ENCODE measurements around the gene SAG.
A peak's percentile ranks its signal among the peaks of the same experiment; 100 is the strongest.

Gene SAG

GRCh38 chr2:233307565-233307964, at the start of gene SAG:
TSS of gene SAG (plus strand) at chr2:233307816. CDS start at chr2:233309190, 1,374 bp downstream.
- DNase-seq (ENCODE audit: low spot score) = no peak

DNA sequence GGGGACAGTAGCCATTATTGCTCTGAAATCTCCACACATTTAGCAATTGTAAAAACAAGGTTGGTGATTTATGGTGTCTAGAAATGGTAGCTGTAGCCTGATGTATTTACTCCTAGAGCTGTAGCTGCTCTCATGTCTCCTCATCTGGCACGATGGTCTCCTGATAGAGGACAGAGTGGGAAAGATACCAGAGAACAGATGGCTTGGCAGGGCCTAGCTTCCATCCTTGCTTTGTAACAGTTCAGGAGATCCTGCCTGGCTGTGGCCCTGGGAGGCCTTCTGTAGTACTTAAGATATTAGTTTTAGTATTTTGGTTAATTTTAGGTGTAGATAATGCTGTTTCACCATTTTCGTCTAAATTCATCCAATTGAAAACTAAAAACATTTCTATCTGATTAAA, 49.4 kb upstream of the SAG start:
- DNase-seq (ENCODE audit: low spot score) = no peak

DNA sequence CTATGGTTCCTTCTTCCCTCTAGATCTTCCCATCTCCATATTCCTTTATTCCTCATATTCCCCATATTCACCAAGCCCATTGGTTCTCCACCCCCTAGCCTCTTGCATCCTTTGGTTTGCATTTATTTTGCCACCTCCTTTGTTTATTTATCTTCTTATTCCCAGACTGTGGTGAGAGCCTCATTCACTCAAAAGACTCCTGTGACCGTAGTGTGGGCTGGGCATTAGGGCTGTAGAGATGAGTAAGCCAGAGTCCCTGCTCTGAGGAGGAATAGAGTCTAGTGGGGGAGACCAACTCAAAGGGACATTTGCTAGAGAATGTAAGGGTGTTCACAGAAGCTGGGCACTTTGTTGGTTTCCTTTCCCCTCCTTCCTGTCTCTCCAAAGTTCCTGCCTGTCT, 47.9 kb upstream of the SAG start:
- no peak for DNase-seq (ENCODE audit: low spot score)

- no peak for DNase-seq (ENCODE audit: low spot score)
These were observed 47.0 kb upstream of the SAG start for GRCh38 chr2:233260661-233261060.

- no peak for DNase-seq (ENCODE audit: low spot score)
These were observed 45.6 kb upstream of the SAG start for GRCh38 chr2:233261819-233262555.

DNA sequence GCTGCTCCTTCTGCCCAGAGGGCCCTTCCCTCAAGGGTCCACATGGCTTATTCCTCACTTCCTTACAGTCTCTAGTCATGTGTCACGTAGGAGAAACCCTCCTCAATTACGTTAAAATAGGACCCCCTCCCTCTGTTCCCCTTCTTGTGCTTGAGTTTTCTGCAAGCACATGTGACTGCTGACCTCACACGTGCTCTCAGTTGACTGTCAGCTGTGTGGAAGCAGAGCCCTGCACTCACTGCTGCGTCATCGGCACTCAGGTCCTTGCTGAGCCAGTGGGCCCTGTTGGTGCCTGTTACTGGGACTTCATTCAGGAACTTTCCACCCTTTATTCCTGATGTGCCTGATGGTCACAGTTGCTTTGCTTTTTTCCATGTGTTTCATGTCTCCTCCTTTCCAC, 45.1 kb upstream of the SAG start:
- DNase-seq (ENCODE audit: low spot score) = no peak

- DNase-seq (ENCODE audit: low spot score) = no peak
These were observed 44.5 kb upstream of the SAG start for GRCh38 chr2:233263045-233263570.

DNA sequence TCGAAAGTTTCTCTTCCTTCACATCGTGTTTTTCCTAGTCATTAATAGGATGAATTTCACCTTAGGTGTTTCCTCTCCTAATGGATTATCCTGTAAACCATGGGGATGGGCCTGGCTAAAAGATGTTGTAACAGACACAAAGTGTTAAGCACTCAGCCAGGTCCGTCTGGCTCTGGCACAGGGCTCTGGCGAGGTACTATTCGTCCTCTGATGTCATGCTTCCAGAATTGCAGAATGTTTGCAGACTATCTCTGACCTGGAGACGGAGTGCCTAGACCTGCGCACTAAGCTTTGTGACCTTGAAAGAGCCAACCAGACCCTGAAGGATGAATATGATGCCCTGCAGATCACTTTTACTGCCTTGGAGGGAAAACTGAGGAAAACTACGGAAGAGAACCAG, 42.9 kb upstream of the SAG start:
- DNase-seq (ENCODE audit: low spot score) = no peak

DNA sequence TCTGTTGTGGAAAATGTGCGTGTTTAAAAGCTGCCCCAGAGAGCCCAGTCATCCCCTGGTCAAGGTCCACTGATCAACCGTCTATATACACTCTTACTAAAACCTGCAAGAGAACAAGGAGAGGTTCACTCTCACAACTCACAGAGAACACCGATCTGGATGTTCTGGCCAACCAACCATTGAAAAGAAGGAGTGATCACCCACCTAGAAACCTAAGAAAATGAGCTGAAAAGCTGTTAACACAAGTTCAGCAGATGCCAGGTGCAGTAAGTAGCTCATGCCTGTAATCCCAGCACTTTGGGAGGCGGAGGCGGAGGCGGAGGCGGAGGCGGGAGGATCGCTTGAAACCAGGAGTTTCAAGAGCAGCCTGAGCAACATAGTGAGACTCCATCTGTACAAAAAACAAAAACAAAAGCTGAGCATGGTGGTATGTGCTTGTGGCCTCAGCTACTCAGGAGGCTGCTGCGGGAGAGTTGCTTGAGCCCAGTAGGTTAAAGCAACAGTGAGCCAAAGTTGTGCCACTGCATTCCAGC, 41.7 kb upstream of the SAG start:
- DNase-seq (ENCODE audit: low spot score) = no peak

DNA sequence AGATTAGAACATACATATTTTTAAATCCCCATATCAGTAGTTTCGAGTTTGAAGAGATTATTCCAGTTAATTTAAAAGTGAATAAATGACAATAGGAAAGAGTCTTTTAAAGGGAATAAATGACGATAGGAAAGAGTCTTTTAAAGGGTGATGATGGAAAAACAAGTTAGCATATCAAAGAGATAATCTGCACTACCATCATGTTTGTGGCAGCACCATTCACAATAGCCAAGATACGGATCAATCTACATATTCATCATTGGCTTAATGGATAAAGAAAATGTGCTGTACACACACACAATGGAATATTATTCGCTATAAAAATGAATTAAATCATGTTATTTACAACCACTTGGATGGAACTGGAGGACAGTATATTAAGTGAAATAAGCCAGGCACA, 41.1 kb upstream of the SAG start:
- DNase-seq (ENCODE audit: low spot score) = no peak

- DNase-seq (ENCODE audit: low spot score) = peak; percentile 86
These were observed 39.9 kb upstream of the SAG start for GRCh38 chr2:233267516-233268245.

- peak; percentile 44 for DNase-seq (ENCODE audit: low spot score)
These were observed 37.2 kb upstream of the SAG start for GRCh38 chr2:233270366-233270765.

DNA sequence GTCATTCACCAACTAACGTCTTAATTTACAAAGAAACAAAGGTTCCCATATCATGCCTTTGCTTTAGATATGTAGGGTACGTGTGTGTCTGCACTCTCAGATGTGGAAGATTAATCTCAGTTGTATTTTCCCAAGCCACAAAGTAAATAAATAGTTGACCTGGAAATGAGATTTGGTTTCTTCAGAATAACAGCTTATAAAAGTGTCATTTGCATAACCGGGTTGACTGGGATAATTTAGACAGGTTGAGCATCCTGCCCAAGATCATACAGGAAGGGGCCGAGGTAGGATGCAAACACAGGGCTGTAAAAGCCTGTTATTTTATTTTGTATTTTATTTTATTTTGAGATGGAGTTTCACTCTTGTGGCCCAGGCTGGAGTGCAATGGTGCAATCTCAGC, 36.7 kb upstream of the SAG start:
- no peak for DNase-seq (ENCODE audit: low spot score)

DNA sequence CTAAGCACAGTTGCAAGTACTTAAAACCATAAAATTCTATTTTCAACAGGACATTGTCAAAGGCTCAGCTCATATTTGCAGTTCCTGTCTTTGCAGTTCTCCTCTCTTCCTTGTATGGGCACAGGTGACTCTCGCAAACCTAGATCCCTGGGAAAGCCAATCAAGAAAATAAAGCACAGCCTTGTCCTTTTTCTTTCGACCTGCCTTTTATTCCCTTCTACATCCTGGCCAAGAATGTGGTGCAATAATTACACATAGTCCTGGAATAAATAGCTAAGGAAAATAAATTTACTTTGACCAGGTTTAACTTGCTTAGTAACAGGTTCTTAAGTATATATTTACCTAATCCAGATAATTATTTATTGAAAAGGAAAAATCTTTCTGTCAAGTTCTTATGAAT, 35.9 kb upstream of the SAG start:
- DNase-seq (ENCODE audit: low spot score) = no peak

- DNase-seq (ENCODE audit: low spot score) = no peak
These were observed 34.5 kb upstream of the SAG start for GRCh38 chr2:233273120-233273519.

GRCh38 chr2:233275223-233275622, 32.4 kb upstream of the SAG start:
- no peak for DNase-seq (ENCODE audit: low spot score)

GRCh38 chr2:233278921-233279320, 28.7 kb upstream of the SAG start:
- DNase-seq (ENCODE audit: low spot score) = no peak

GRCh38 chr2:233280114-233280693, 27.4 kb upstream of the SAG start:
- DNase-seq (ENCODE audit: low spot score) = no peak

DNA sequence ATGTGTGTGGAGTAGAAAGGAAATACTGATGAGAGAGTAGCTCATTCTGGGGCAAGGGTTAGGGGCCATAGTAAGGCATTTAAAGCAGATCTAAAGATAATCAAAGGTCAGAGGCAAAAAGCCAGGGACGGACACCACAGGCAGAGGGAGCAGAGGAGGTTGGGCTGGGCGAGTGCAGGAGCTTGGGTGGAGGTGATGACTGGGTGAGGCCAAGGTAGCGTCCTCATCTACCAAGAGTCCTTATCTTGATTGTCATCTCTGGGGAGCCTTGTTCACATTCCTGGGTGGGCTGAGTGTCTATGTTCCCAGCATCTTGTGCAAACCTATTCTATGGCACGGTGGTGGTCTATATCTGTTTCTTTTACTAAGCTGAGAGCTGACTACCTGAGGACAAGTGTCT, 26.1 kb upstream of the SAG start:
- no peak for DNase-seq (ENCODE audit: low spot score)

GRCh38 chr2:233281992-233282603, 25.5 kb upstream of the SAG start:
- DNase-seq (ENCODE audit: low spot score) = no peak

DNA sequence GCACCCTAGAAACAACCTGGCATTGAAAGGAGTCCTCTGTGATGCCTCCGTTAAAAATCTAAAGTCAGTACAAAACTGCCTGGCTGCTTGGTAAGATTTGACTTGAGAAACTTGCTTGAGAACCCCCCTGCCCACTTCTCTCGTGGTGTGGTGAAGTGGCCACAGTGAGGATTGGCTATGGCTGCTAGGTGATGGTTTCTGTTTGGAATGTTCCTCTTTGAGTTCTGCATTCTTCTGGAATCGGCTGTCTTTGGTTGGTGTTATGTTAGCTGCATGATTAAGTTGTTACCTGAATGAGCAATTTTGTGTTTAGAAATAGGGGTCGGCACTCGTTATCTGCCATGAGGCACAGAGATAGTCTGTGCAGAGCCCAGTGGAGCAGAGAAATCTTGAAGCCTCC, 21.7 kb upstream of the SAG start:
- no peak for DNase-seq (ENCODE audit: low spot score)

DNA sequence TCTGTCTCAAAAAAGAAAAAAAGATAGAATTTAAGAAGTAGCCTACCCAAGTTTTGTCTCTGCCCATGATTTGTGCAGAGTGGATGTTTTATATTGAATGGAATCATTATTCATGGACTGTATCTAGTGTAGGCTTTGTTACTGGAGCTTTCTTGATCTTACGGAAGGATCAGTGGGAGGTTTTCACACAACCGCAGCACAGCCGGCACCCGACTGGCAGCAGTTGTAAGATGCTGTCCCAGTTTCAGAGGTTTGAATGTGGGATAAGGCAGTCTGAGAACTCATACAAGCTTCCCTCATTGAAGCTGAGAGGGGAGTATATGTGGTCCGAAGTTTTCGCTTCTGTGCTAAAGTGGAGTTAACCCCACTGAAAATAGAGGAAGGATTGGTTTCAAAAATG, 19.7 kb upstream of the SAG start:
- DNase-seq (ENCODE audit: low spot score) = no peak
